Lower lobe of right lung (tissue), 2 donors: ENCODE data around the gene METTL18. TPM values are rescaled to one million over a fixed set of nuclear protein-coding genes. Genes with fewer than 3 reads are reported as not detected.
A peak's percentile ranks its signal among the peaks of the same experiment; 100 is the strongest.

Source experiments
- ATAC-seq, 2 donors: fragments of 200-7000 bp; cut with Tn5 transposase; one replicate each; pipeline ENCODE4 v1.9.1; 2020 to 2022; ENCODE audit warnings: mild to moderate bottlenecking in 2 of 2, moderate library complexity in 2 of 2
- DNase-seq: peaks from one replicate; pipeline ENCODE4 v3.0.0-alpha.2; 2020
- H3K27ac ChIP-seq: fragments of 200-600 bp; one replicate; pipeline ENCODE4 v1.8.0; 2022
- H3K27me3 ChIP-seq: fragments of 200-600 bp; one replicate; pipeline ENCODE4 v1.8.0; 2022; ENCODE audit warnings: low read depth
- H3K36me3 ChIP-seq: fragments of 200-600 bp; one replicate; pipeline ENCODE4 v1.8.0; 2022; ENCODE audit warnings: mild to moderate bottlenecking
- H3K4me1 ChIP-seq: fragments of 200-600 bp; one replicate; pipeline ENCODE4 v1.8.0; 2022
- H3K4me3 ChIP-seq: fragments of 200-600 bp; one replicate; pipeline ENCODE4 v1.8.0; 2022; ENCODE audit warnings: mild to moderate bottlenecking
- H3K9me3 ChIP-seq: fragments of 200-600 bp; one replicate; pipeline ENCODE4 v1.8.0; 2022
- intact Hi-C: fragments of 100-400 bp; cut with DNase I; formaldehyde crosslinking; loops from one replicate; pipeline ENCODE4 v1.11.0; 2022
- total RNA-seq: library from RNA; stranded (reverse); fragmentation: NEBNext Ultra II Directional; extraction: Animal tissue kit (Norgen Biotek cat#: 25700); gene quantifications from one replicate; pipeline ENCODE4 v1.2.1, GENCODE V29; 2021
- TF ChIP-seq, protein P1 (sequence below): fragments of 200-600 bp; IDR thresholded peaks from one replicate; pipeline ENCODE4 v1.8.0; 2022; ENCODE audit warnings: antibody characterized with exemption, mild to moderate bottlenecking
- donor health status: DM: no; HTN: yes; CAD: no; lungs with severe emphysema.

The METTL18 gene
- total RNA-seq, 1 donor from 2014 or later: 8.3 TPM

DNA sequence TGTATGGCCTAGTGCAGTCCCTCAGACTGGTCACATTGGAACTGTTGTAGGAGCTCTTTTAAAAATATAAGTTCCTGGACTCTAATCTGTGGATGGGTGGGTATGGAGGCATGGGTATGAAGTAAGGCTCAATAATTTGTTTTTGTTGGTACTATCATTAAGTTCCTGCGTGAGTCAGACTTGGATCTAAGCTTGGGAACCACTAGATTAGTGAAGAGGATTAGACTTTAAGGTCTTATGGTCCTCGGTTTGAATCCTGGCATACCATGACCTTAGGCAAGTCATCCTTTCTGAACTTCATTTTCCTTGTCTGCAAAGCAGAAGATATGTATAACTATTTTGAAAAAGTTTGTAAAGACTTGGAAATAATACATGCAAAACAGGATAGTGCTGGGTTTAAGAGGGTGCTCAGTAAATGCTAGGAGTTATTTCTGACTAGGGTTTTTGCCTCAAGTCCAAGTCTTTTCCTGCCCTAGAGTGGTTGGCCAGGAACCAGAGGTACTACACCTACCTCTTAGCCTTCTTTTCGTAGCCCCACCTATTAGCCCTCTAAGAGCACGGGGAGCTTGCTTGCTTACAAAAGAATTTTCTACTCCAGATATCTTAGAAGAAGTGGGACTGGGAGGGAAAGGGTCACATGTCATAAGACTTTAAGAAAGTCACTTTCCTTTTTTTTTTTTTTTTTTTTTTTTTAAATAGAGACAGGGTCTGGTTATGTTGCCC is 38.6 kb upstream of the METTL18 start:
- Histone ChIP-seq H3K4me3 (no peak overlapping the region), H3K4me1 (no peaks in the 10 kb centered on the region), H3K36me3 (peaks cover 34% of the 10 kb centered on the region), H3K9me3 (no peaks in the 10 kb centered on the region), H3K27ac (no peak overlapping the region), H3K27me3 (no peaks in the 10 kb centered on the region)
- TF ChIP-seq, protein P1, sequence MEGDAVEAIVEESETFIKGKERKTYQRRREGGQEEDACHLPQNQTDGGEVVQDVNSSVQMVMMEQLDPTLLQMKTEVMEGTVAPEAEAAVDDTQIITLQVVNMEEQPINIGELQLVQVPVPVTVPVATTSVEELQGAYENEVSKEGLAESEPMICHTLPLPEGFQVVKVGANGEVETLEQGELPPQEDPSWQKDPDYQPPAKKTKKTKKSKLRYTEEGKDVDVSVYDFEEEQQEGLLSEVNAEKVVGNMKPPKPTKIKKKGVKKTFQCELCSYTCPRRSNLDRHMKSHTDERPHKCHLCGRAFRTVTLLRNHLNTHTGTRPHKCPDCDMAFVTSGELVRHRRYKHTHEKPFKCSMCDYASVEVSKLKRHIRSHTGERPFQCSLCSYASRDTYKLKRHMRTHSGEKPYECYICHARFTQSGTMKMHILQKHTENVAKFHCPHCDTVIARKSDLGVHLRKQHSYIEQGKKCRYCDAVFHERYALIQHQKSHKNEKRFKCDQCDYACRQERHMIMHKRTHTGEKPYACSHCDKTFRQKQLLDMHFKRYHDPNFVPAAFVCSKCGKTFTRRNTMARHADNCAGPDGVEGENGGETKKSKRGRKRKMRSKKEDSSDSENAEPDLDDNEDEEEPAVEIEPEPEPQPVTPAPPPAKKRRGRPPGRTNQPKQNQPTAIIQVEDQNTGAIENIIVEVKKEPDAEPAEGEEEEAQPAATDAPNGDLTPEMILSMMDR: no peak
- intact Hi-C loops: no loop called here
- peak; percentile 85 to 92 for ATAC-seq
- no peak for DNase-seq

DNA sequence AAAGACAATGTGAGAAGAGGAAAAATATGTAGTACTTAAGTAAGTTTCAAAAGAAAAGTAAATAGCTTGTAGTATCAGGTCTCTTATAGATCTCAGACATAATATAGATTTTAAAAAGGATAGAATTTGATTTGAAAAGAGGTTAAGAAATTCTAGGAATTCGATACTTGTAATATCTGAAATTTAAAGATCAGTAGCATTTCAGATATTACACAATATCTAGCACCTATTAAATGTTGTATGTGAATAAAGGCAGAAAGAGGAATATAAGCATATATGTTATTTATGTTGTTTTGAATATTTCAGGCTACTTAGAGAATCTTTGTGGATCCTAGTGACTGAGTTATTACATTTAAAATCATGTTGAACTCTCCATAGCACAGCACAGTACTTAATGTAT is 35.0 kb upstream of the METTL18 start:
- H3K27ac ChIP-seq: no peak overlapping the region
- no peak for ATAC-seq
- no peak for DNase-seq
- TF ChIP-seq, protein P1: no peak
- no peaks in the 10 kb centered on the region for H3K27me3 ChIP-seq
- H3K4me1 ChIP-seq: no peaks in the 10 kb centered on the region
- H3K9me3 ChIP-seq: no peaks in the 10 kb centered on the region
- H3K4me3 ChIP-seq: no peak overlapping the region
- peaks cover 58% of the 10 kb centered on the region for H3K36me3 ChIP-seq
- intact Hi-C loops: no loop called here

DNA sequence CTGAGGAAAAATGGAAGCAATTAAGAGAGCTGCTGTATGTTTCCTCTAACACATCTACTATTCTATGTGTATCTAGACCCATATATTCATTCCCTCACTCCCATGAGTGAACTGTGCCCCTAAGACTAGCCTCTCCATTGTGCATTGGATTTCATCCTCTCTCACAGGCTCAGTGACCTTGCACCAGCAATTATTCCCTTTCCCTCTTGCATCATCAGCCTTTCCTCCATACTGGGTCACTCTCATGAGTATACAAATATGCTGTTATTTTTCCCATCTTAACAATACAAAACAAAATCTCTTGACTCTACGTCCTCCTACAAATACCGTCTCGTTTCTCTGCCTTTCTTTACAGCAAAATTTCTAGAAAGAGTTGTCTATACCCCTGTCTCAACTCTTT is 29.4 kb upstream of the METTL18 start:
- H3K36me3 ChIP-seq: peaks cover 52% of the 10 kb centered on the region
- intact Hi-C loops: no loop called here
- H3K4me3 ChIP-seq: no peak overlapping the region
- no peak for ATAC-seq
- no peaks in the 10 kb centered on the region for H3K9me3 ChIP-seq
- no peaks in the 10 kb centered on the region for H3K27me3 ChIP-seq
- TF ChIP-seq, protein P1: no peak
- no peaks in the 10 kb centered on the region for H3K4me1 ChIP-seq
- no peak for DNase-seq
- no peak overlapping the region for H3K27ac ChIP-seq

DNA sequence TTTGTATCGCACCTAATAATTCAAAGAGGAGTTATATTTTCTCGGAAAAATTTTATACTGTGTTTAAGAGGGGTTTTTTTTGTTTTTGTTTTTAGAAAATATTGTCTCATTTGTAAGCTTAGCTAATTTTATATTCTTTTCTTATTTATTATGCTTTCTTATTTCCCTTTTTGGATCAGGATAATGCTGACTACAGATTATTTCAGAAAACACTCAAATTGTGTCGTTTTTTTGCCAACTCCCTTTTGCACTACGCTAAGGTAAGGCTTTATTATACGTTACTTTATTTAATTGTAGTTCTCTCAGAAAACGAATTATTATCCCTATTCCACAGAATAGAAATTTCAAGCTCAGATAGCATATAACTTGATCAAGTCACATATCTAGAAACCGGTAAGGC is 26.8 kb upstream of the METTL18 start:
- intact Hi-C loops: no loop called here
- Histone ChIP-seq H3K4me1 (no peaks in the 10 kb centered on the region), H3K27ac (no peak overlapping the region), H3K36me3 (peaks cover 27% of the 10 kb centered on the region), H3K9me3 (no peaks in the 10 kb centered on the region), H3K27me3 (no peaks in the 10 kb centered on the region), H3K4me3 (no peak overlapping the region)
- TF ChIP-seq, protein P1: no peak
- DNase-seq: no peak
- no peak for ATAC-seq

DNA sequence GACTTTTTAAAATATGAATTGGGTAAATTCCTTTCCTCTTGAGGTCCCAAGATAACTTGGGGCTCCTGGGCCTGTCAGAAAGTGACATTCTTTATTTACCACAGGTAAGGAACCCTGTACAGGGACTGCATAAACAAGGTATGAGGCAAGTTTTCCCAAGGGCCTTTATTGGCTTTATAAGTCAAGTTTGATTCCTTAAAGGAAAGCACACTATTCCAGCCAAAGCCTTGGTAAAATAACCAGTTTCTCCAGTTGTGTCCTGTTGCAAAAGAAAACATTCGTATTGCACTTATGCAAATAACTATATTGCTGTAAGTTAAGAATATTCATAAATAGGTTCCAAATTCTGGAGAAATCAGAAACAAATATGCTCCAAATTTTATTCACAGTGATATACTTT is 21.9 kb upstream of the METTL18 start:
- H3K4me3 ChIP-seq: no peak overlapping the region
- H3K27ac ChIP-seq: no peak overlapping the region
- DNase-seq: no peak
- no peaks in the 10 kb centered on the region for H3K36me3 ChIP-seq
- no peaks in the 10 kb centered on the region for H3K9me3 ChIP-seq
- no peaks in the 10 kb centered on the region for H3K27me3 ChIP-seq
- intact Hi-C loops: no loop called here
- no peaks in the 10 kb centered on the region for H3K4me1 ChIP-seq
- no peak for ATAC-seq
- TF ChIP-seq, protein P1: no peak
